Frontal cortex (tissue), 4 donors: ENCODE results near the gene UBA1. TPM values are rescaled to one million over a fixed set of nuclear protein-coding genes. Genes with fewer than 3 reads are reported as not detected.

ENCODE experiments used
- DNase-seq, 2 donors: peaks; one replicate each; pipeline ENCODE4 v3.0.0; 2012; ENCODE audit warnings: low spot score in 2 of 2
- FAIRE-seq: peaks from 2 replicates; lab custom pipeline; 2012; peaks lifted over from hg19 to GRCh38; lab: Jason Lieb, UNC
- total RNA-seq: library from RNA; depleted of rRNA; stranded (reverse); fragments of >200 nt; gene quantifications from one replicate; pipeline ENCODE4 v1.2.3, GENCODE V29; 2014
- donor health status: control.
- donor health status: control.
- donor health status: control.

Gene UBA1
- total RNA-seq, 1 donor from 2014 or later: 122 TPM

GRCh38 chrX:47226071-47226470 is 32.4 kb downstream of the UBA1 start:
- FAIRE-seq (no peak), DNase-seq (no peak)

GRCh38 chrX:47226531-47227333 is 33.1 kb downstream of the UBA1 start:
- DNase-seq (no peak), FAIRE-seq (no peak)

- no peak for DNase-seq
- no peak for FAIRE-seq
Observed at GRCh38 chrX:47227334-47227583, 33.6 kb downstream of the UBA1 start.

GRCh38 chrX:47228550-47229270 is 35.1 kb downstream of the UBA1 start:
- FAIRE-seq (no peak), DNase-seq (no peak)

DNA sequence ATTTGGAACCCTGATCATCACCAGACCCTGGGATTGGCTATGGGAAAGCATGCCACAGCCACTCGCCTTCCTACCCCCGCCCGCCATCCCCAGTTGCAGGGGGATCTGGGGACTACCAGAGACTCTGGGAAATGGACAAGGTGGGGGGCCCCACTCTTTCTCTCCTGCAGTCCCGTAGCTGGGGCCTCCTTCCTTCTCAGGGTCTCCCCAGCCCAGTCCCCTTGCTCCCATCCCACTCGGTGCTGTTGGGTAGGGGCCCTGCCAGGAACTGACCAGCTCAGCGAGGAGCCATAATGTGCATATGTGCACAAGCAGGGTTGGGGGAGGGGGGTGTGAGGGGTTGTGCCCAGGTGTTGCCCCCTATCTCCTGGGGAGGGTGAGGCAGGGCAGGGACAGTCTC is 35.8 kb downstream of the UBA1 start:
- no peak for DNase-seq
- FAIRE-seq: no peak

GRCh38 chrX:47230136-47230868 is 36.7 kb downstream of the UBA1 start:
- no peak for DNase-seq
- FAIRE-seq: no peak

DNA sequence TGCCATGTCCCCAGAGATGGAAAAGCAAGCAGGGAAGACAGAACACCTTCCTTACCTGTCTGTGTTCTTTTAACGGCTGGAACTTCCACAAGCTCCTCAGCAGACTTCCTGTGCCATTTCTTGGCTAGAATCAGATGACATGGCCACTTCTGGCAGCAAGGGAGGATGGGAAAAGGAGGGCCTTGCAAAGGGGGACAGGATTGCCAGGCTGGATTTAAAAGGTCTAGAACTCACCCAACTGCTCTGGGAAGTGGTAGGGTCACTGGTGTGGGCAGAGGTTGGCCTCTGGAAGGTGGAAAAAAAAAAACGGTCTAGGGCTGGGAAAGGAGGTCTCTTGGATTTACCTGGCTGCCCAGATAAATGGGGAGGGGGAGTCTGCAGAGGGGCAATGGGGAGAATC is 37.5 kb downstream of the UBA1 start:
- FAIRE-seq (no peak), DNase-seq (no peak)

DNA sequence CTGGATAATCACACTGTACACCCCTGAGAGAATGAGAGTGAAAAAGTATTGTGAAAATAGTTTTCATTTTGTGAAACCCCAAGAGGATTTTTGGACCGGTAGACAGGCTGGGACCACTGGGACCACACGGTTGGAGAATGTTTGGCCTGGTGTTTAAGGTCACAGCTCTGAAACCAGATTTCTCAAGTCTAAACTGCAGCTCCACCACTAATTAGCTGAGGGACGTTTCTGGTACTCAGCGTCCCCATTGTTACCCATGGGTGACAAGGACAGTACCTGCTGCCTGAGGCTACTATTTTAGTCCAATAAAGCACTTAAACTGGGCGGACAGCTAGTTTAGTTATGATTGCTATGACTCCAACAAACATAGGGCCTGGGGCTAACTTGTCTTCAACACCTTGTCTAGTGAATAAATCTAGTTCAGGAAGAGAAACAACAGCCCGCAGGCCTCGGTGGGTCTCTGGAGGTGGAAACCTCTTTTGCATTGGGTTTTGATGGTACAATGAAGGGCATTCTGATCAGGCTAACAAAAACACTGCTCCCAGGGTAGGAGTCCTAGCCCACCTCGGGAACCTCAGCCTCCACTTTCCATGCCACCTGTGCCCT is 38.7 kb downstream of the UBA1 start:
- DNase-seq (no peak), FAIRE-seq (no peak)

DNA sequence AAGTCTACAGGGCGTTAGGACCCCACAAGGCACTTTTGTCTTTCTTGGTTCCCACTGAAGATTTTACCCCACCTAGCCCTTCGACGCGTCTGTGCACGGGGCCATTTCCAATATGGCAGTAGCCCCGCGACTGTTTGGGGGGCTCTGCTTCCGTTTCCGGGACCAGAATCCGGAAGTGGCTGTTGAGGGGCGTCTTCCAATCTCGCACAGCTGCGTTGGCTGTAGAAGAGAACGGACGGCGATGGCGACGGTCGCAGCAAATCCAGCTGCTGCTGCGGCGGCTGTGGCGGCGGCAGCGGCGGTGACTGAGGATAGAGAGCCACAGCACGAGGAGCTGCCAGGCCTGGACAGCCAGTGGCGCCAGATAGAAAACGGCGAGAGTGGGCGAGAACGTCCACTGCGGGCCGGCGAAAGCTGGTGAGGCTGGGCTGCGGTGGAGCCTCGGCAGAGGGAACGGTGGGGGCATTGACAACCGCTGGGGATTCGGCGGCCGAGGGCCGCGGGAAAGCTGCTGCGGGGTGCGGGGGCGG is 39.2 kb downstream of the UBA1 start, which contains the start of gene USP11:
Gene USP11, plus strand, starts transcription at position 207 of the 530 bp plus-strand sequence. Its CDS starts 35 bp downstream, at position 242.
- FAIRE-seq (no peak), DNase-seq (no peak)

DNA sequence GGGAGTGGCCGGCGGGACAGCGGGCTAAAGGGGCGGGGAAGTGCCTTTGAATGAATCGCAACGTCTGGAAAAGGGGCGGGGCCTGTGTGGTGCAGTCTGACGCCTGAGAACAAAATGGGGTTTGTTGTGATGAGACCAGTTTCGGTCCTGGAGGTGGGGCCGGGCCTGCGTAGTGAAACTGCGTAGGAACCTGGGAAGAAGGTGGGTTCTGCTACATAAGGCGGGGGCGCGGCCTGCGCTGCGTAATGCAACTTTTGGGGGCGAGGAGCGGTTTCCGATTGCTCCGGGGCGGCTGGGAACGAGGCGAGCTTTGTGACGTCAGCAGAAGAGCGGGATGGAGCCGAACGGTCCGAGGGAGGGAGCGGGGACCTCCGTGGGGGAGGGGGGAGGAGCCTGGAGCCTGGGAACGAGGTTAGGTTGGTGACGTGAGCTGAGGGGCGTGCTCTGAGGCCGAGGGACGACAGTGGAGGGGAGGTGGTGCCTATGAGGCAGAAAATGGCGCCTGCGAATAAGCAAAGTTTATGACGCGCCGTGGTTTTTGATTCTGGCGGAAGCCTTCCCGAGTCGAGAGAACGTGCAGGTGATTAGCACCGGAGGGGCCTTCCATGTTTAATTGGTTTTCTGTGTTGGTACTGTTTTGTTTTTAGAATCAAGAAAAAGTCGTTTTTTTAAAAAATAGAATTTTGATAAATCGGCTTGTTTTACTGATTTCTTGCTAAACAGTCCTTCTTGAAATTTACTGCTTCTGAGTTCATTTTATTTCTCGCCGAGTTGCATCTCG is 39.9 kb downstream of the UBA1 start:
- FAIRE-seq (no peak), DNase-seq (peak; percentile 87 to 88)

DNA sequence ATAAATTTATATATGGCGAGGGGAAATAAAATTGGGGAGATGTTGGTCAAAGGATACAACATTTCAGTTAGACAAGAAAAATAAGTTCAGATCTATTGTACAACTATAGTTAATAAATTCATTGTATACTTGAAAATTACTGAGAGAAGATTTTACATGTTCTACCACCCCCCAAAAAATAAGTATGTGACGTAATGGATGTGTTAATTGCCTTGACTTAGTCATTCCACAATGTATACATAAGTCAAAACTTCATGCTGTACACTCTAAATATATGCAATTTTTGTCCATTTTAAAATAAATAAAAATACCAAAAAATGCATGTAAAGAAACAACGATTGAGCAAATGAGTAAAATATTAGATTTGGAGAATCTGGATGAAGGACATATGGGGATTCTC is 41.0 kb downstream of the UBA1 start:
- DNase-seq (no peak), FAIRE-seq (no peak)

DNA sequence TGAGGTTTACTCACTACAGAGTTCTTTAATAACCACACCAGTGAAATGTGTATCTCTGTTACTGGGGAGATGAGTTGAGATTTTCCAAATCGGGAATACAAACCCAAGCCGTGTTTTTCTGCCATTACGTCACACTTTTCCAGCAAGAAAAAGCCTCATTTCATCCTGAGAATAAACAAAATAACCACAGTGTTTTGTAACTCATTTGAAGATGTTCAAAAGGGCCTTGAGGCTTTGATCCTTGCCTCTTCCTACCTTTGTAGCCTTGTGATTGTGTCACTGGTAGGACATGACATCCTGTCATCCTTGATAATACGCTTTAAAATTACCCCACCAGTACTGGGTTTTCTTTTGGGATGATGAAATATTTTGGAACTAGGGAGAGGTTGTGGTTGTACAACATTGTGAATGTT is 42.1 kb downstream of the UBA1 start:
- FAIRE-seq (no peak), DNase-seq (no peak)

DNA sequence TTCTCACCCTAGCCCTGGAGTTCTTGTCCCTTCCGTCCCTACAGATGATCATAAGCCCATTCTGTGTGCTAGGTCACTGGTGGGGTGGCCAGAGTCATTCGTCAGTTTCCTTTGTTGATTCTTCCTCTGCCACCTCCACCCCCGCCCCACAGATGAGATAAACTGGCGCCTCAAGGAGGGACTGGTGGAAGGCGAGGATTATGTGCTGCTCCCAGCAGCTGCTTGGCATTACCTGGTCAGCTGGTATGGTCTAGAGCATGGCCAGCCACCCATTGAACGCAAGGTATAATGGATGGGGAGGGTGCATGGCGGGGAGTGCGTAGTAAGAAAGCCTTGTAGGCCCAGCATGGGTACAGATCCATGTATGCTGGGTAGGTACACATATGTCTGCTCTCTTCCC is 45.6 kb downstream of the UBA1 start:
- FAIRE-seq (no peak), DNase-seq (no peak)

DNA sequence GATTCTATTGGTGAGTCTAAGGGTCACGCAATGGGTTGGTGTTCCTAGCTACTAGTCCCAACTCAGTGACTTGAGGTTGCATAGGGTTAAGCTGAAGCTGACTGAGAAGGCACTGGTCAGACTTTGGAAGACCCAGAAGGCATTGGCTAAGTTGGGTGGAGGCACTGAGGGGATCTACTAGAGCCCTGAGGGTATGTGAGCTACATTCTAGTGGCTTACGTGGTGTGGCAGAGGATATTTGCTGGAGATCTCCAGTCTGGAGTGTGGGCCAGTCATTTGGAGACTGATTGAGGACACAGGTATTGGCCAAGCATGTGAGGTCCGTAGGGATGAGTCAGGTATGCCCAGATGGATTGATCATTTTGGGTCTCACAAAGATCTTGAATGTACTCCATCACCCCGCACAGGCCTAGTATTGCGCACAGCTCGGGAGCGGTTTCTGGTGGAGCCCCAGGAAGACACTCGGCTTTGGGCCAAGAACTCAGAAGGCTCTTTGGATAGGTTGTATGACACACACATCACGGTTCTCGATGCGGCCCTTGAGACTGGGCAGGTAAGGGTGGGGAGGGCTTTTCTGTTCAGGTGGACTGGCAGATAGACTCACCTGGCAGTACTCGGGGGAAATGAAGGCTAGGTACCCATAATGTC is 46.4 kb downstream of the UBA1 start:
- no peak for FAIRE-seq

DNA sequence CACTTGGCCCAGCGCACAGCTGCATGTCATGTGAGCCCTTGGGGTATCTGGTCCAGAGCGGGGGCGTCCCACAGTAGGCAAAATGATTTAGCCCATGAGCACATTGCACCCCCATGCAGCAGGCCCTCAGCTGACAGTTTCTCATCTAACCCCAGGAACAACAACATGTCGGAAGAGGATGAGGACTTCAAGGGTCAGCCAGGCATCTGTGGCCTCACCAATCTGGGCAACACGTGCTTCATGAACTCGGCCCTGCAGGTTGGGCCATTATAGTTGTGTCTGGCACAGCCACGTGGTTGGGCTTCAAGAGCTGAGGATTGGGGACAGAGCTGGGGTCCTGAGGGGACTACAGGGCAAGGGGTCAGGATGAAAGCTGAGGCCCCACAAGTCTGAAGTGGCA is 47.0 kb downstream of the UBA1 start:
- no peak for DNase-seq
- FAIRE-seq: no peak

More for the DNA sequence above, 46.4 kb downstream of the UBA1 start:
- no peak for DNase-seq

- DNase-seq (no peak), FAIRE-seq (no peak)
Observed at GRCh38 chrX:47241201-47242011, 47.8 kb downstream of the UBA1 start.

GRCh38 chrX:47242321-47242720 is 48.7 kb downstream of the UBA1 start:
- FAIRE-seq (no peak), DNase-seq (no peak)

- FAIRE-seq: no peak
- no peak for DNase-seq
Observed at GRCh38 chrX:47243351-47243750, 49.7 kb downstream of the UBA1 start.
